GM12801 (cell line): ENCODE results near the gene KCNMA1.

Experiments used
- TF ChIP-seq, protein P1 (sequence below): IDR thresholded peaks from one replicate; pipeline ENCODE4 v1.5.1; 2011; ENCODE audit warnings: control low read depth; ENCODE audit not compliant: insufficient read length; ENCODE audit errors: extremely low read depth

KCNMA1 gene

DNA sequence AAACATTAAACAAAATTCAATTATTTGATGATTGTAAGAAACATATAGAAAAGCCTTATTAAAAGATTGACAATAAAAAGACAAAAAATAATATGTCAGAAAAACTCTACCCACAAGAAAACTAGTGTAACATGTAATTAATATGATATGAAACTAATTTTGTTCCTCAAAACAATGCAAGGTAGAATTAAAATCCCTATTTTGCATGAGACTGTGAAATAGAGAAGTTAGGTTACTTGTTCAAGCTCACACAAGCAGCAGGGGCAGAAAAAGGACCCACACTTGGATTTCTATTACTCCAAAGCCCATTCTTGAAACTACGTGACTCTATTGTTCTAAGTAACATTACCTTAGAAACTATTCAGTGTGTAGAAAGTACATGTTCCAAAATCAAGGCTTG, 96.4 kb downstream of the KCNMA1 start:
- TF ChIP-seq, protein P1, sequence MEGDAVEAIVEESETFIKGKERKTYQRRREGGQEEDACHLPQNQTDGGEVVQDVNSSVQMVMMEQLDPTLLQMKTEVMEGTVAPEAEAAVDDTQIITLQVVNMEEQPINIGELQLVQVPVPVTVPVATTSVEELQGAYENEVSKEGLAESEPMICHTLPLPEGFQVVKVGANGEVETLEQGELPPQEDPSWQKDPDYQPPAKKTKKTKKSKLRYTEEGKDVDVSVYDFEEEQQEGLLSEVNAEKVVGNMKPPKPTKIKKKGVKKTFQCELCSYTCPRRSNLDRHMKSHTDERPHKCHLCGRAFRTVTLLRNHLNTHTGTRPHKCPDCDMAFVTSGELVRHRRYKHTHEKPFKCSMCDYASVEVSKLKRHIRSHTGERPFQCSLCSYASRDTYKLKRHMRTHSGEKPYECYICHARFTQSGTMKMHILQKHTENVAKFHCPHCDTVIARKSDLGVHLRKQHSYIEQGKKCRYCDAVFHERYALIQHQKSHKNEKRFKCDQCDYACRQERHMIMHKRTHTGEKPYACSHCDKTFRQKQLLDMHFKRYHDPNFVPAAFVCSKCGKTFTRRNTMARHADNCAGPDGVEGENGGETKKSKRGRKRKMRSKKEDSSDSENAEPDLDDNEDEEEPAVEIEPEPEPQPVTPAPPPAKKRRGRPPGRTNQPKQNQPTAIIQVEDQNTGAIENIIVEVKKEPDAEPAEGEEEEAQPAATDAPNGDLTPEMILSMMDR: no peak

DNA sequence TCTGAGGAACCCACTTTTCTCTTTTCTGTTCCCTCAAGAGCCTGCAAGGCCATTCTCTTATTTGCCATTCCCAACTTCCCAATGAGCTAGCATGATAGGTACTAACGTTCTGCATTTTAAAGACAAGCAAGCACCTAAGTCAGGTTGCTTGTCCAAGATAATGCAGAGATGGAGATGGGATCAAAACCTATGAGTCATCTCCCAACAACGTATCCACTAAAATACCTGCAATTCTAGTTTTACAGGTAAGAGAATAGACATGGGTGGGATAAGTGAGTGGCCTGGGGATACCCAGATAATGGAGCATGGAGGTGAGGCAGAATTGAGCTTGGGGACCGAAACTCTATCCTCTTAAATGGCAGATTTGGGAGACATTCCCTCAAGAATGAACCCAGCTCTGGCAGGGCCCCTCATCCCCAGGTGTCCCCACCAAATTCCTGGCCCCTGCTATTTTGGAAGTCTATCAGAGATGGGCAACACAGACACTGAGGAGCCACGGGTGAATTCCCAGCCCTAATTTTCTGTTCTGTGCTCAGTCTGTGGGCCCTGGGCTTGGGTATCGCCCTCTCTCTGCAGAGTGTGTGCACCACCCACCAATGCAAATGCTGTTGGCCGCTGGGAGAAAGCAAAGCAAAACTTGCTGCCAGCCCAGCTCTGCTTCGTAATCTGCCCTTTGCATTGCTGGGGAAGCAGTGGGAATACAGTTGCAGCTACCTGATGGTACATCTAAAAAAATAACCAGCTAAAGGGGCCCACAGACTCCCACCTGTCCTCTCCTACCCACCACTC, 98.3 kb downstream of the KCNMA1 start:
- TF ChIP-seq, protein P1: no peak

- TF ChIP-seq, protein P1: no peak
Measured at GRCh38 chr10:77537720-77538373, 99.8 kb downstream of the KCNMA1 start.

GRCh38 chr10:77537071-77537470, 100.5 kb downstream of the KCNMA1 start:
- TF ChIP-seq, protein P1: no peak

- TF ChIP-seq, protein P1: no peak
Measured at GRCh38 chr10:77533887-77534278, 103.7 kb downstream of the KCNMA1 start.

GRCh38 chr10:77533146-77533886, 104.3 kb downstream of the KCNMA1 start:
- TF ChIP-seq, protein P1: no peak

- TF ChIP-seq, protein P1: no peak
Measured at GRCh38 chr10:77532068-77532467, 105.5 kb downstream of the KCNMA1 start.
